NCI-H2081 treated with DMSO at 0.1 percent for 48 hours (cell line): ENCODE results near the gene ENPP7.

Experiments
- DNase-seq: peaks from one replicate; lab custom pipeline; 2025; lab: John Stamatoyannopoulos, UW

The ENPP7 gene

GRCh38 chr17:79778504-79779083 is 47.9 kb downstream of the ENPP7 start:
- DNase-seq, result no peak

DNA sequence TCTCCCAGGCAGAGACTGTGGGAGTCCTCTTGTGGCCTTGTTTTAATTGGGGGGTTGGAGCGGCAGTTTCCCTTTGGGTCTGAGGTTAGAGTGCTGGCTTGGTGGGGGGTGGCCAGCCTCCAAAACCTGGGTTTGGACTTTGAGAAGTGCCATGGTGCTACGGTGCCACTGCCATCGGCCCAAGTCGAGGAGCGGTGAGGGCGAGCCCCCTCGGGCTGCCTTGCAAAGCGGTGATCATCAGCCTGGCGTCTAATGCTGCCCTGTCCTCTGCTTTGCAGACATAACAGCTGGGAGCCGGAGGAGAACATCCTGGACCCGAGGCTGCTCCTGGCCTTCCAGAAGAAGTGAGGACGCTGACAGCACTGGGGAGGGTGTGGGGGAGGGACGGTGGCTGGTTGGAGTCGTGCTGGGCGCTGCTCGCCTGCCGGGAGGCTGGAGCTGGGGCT is 48.4 kb downstream of the ENPP7 start:
- DNase-seq, result no peak

DNA sequence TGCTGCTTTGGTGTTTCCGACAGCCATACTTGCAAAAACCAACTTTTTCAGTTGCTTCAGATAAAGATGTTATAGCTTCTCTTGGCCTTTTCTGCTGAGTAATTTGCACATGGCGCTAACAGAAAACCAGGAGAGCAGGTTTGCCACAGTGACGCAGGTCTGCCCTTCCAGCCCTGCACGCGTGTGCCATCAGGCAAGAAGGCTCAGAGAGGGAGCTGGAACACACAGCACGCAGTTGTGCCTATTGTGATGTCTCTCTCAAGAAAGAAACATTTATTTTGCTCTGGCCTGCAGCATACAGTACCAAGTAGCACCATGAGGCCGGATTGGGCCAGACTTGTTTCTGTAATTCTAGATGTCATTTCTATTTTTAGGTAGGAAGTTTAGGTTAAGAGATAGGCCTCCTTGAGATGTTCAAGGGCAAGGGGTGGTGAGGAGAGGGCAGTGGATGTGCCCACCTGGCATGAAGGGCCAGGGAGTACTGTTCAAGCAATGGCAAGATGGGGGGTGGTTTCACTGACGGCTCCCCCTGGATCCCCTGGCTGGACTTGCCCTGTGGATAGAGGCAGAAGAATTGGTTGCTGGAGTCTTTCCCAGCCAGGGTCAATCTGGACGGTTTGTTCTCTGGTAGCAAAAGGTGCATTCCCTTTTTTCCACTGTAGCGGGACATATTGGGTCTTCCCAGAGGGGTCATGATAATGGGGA is 49.1 kb downstream of the ENPP7 start:
- no peak for DNase-seq

DNA sequence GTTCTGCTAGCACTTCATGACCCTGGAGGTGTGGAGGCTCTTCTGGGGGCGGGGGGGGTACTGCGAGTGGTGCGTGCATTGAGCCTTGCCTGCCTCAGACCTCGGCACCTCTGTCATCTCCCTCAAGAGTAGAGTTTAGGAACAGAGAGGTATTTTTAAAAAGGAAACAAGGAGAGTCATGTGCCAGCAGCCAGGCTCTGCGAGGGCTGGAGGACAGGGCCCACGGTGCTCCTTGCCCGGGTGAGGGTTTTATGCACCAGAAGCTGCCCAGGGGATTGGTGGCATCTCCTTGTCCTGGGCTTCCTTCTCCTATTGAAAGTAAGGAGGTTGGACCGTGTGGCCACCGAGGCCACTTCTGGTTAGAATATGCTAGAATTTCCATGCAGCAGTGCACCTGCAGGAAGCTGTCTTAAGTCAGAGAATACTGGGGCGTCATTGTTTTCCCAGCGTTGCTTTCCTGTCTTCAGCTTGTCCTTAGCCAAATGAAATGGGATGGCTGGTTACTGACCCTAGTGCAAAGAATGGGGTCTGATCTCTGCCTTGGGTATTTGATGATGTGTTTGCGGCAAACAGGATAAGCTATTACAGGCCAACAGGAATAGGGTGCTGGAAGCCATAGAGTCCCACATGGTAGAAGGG is 50.4 kb downstream of the ENPP7 start:
- DNase-seq, result no peak

DNA sequence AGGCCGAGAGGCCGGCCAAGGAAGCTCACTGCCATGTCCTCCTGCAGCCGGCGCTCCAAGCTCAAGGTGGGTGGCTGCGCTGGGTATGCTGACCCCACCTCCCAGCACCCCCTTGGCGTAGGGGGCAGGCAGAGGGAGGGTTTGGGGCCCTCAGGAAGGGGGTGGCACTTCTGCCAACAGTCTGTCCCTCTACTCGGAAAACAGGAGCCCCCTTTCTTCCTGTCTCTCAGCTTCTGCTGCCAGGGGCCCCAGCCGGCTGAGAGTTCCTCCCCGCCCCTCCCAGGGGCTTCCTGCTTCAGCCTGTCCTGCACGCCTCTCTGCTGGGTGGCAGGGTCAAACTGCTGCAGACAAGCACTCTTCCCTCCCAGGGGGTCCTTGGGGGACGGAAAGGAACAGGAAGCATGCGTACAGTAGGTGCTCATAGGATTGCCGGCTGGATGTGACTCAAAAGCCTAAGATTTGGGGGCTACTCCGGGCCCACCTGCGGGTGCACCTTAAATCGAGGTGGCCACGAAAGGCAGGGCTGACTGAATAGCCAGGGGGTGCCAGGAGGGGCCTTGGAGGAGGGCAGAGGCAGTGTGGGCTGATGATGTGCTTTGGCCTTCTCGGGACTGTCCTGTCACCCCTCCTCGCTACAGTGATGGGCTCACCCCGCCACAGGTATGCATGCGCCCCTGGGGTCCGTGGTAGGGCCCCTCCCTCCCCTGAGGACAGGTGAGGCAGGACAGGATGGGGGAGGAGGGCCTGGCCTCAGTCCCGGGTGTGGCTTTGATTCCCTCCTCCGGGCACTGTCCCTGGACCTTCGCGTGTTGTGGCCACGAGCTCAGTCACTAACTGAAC is 51.2 kb downstream of the ENPP7 start:
- no peak for DNase-seq

DNA sequence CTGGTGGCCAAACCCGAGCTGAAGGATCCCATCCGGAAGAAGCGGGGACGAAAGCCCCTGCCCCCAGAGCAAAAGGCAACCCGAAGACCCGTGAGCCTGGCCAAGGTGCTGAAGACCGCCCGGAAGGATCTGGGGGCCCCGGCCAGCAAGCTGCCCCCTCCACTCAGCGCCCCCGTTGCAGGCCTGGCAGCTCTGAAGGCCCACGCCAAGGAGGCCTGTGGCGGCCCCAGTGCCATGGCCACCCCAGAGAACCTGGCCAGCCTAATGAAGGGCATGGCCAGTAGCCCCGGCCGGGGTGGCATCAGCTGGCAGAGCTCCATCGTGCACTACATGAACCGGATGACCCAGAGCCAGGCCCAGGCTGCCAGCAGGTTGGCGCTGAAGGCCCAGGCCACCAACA is 53.1 kb downstream of the ENPP7 start:
- DNase-seq, result no peak

DNA sequence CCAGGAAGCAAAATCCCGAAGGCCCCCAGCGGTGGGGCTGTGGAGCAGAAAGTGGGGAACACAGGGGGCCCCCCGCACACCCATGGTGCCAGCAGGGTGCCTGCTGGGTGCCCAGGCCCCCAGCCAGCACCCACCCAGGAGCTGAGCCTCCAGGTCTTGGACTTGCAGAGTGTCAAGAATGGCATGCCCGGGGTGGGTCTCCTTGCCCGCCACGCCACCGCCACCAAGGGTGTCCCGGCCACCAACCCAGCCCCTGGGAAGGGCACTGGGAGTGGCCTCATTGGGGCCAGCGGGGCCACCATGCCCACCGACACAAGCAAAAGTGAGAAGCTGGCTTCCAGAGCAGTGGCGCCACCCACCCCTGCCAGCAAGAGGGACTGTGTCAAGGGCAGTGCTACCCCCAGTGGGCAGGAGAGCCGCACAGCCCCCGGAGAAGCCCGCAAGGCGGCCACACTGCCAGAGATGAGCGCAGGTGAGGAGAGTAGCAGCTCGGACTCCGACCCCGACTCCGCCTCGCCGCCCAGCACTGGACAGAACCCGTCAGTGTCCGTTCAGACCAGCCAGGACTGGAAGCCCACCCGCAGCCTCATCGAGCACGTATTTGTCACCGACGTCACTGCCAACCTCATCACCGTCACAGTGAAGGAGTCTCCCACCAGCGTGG is 53.7 kb downstream of the ENPP7 start:
- no peak for DNase-seq

DNA sequence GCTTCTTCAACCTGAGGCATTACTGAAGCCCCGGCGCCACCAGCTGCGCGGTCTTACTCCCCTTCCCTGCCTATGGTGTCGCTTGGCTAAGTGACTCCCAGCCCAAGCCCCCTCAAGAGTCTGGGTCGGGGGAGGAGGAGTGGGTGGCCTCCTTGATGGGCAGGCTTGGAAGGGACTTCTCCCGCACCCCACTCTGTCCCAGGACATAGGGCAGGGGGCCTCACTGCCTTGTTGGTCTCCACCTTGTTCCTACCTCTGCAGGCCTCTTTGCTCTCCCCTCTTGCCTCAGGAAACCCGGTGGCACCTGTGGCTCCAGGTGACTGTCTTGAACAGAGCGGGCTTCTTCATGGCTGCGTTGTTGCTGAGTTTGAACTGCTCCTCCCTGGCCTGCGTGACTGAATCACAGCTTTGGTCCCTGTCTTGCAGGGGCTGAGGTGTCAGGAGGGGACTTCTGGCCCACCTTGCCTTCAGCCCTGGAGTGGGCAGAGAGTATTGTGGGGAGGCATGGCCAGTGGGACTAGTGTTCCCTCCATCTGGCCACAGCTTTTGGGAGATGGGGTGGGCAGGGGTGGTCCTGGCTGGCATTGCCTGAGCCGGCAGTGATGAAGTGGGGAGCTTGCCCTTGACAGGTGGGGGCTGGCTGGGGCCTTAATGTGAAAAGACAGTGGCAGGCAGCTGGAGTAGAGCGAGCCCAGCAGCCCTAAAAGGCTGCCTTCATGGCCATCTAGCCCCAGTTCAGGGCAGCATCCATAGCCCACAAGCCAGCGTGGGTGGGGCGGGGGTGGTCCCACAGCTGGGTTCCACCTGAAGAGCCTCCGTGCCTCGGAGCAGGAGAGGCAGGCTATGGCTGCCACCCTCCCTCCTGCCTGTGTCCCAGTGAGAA is 54.5 kb downstream of the ENPP7 start:
- no peak for DNase-seq

- no peak for DNase-seq
Measured at GRCh38 chr17:79785900-79786810, 55.4 kb downstream of the ENPP7 start.

DNA sequence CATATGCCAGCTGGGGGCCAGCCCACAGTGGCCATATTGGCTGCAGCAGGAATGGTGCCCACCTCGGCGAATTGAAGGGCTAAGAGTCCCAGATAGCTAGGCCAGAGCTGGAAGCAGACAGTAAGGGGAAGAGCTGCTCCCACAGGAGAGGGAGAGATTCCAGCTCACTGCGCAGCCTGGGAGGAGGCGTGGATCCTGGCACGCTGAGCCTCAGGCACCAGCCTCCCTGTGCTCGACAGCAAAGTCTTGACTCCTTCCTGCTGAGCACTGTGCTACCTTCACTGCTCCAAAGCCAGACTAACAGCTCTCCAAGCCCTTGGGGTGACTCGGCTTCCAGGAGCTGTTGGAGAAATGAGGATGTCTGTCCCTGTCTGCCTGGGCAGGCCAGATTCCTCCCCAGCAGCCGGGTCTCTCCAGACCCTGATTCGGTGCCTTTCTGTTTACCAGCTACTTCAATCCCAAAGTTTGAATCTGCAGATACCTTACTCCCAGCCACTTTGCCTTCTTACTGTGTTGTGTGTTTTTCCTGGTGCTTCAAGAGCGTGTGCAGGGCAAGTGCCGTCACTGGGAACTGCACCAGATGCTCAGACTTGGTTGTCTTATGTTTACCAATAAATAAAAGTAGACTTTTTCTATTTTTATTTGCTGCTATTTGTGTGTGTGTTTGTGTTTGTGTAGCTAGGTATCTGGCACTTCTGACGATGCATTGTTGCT is 56.3 kb downstream of the ENPP7 start:
- no peak for DNase-seq

DNA sequence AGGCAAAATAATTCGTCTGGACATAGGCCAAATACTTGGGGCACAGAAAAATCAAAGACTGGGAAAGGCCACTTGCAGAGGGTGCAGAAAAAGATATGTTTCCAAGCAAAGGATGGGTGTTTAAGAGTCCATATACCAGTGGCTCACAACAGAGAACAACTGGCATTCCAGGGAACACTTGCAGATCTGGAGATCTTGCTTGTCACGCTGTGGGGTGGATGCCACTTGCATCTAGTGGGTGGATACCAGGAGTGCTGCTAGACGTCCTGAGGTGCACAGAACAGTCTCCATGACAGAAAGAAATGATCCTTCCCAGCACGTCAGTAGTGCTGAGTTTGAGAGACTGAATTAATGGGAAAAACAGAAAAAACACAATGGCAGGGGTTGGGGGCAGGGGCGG is 57.7 kb downstream of the ENPP7 start:
- DNase-seq, result no peak

DNA sequence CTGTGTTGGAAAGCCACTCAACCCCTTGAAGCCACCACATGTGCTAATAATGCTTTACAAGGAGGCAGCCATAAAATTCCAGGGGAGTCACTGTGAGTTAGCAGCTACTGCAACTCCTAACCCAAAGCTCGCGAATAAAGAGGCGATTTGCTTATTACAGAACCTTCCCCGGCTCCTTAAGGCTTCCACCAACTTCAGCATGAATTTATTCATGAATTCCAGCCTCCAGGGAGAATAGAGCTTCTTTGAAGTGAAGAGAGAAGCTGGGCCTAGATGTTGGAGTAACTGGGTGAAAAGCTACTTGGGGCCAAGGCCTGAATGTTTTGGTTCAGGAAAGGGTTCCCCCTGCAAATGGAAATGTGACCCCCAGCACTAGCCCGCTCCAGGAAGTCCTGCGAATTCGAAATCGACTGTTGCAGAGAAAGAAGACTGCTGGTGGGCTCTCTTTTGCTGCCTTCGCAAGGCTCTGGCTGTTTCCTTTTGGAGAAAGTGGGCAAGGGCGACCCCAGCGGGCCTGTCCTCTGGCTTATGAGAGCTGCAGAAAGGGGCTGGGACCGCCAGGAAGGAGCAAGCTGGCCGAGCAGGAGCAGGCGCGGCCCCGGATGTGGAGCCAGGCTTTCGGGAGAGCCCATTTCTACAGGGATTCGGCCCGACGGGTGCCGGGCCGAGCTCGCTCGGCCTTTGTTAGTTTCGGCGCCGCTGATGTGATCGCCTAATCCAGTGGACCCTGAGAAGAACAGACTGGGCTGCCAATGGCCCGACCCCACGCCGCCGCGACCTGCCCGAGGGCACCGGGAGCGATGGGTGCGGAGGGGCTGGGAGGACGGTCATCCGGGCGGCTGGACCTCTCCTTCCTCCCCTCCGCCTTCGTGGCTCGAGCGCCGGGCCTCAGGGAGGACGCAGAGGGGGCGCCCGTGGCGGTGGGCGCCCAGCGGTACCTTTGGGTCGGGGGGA is 58.5 kb downstream of the ENPP7 start:
- no peak for DNase-seq

DNA sequence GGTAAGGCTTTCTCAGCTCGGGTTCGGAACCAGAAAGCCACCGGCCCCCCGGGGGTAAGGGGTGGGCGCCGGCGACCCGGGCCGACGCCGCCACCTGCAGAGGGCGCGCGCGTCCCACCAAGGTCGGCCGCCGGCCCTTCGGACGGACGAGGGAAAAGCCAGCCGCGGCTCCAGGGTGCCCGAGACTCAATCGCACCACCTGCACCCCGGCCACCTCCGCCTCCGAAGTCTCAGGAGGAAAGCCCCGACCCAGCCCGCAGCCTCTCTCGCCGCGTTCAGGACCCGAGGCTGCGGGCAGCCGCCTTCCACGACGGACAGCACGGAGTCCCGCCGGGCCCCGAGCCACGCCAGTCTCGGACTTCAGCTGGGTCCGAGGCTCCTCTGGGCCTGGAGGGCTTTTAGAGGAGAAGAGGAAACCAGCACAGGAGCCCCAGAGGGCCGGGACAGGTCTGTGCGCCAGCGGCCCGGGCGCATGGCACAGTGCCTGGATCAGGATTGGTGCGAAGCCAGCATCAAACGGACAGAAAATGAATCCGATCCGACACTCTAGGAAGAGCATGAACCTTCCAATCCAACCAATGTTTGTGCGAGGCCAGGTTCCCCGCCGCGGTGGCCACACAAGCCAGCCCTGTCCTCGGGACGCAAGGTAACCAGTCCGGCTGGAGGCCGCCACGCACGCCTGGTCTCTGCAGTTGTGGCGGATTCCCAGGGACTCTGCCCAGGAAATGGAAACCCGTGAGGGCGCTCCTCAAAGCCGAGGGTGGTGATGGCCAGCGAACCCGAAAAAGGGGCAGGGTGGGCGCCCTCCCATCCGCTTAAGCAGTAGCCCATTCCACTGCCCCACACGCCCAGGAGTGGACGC is 59.4 kb downstream of the ENPP7 start:
- DNase-seq, result no peak

- no peak for DNase-seq
Measured at GRCh38 chr17:79790805-79791734, 60.3 kb downstream of the ENPP7 start.

GRCh38 chr17:79791735-79792161 is 61.0 kb downstream of the ENPP7 start:
- no peak for DNase-seq
